Uterus (tissue), 4 donors: ENCODE results near the gene LRP8. TPM values are rescaled to one million over a fixed set of nuclear protein-coding genes. Genes with fewer than 3 reads are reported as not detected.
A peak's percentile ranks its signal among the peaks of the same experiment; 100 is the strongest.

Experiments used
- DNase-seq, 2 donors: peaks; one replicate each; pipeline ENCODE4 v3.0.0-alpha.2; 2019 to 2020
- H3K27ac ChIP-seq, 2 donors: fragments of 200-600 bp; sonication (generic); 1 replicate in 1 of 2; 2 replicates in 1 of 2; pipeline ENCODE4 v1.5.1; 2016 to 2018
- H3K27me3 ChIP-seq, 2 donors: fragments of 200-600 bp; sonication (generic); one replicate each; pipeline ENCODE4 v1.5.1; 2018 to 2019; ENCODE audit warnings: control low read depth in 1 of 2
- H3K36me3 ChIP-seq, 2 donors: fragments of 200-600 bp; sonication (generic); one replicate each; pipeline ENCODE4 v1.5.1; 2019; ENCODE audit warnings: control low read depth in 1 of 2
- H3K4me1 ChIP-seq, 2 donors: fragments of 200-600 bp; sonication (generic); one replicate each; pipeline ENCODE4 v1.5.1; 2018 to 2019; ENCODE audit warnings: control low read depth in 1 of 2
- H3K4me3 ChIP-seq, 2 donors: fragments of 200-600 bp; sonication (generic); 1 replicate in 1 of 2; 2 replicates in 1 of 2; pipeline ENCODE4 v1.5.1; 2018 to 2019; ENCODE audit warnings: mild to moderate bottlenecking in 1 of 2
- H3K9me3 ChIP-seq, 2 donors: fragments of 200-600 bp; sonication (generic); one replicate each; pipeline ENCODE4 v1.5.1; 2019; ENCODE audit warnings: control low read depth in 1 of 2
- POLR2A ChIP-seq, 2 donors: fragments of 450-650 bp; IDR thresholded peaks; one replicate each; pipeline ENCODE4 v1.6.1; 2016; ENCODE audit warnings: antibody characterized with exemption in 2 of 2, mild to moderate bottlenecking in 1 of 2, moderate library complexity in 1 of 2
- intact Hi-C: fragments of 100-400 bp; cut with DNase I; formaldehyde crosslinking; loops from one replicate; pipeline ENCODE4 v1.15.1; 2023; ENCODE audit warnings: low total_unique reads
- total RNA-seq, 4 donors: library from RNA; depleted of rRNA in 3 of 4; stranded (reverse); fragments of >200 nt in 3 of 4; gene quantifications; one replicate each; pipeline versions ENCODE4 v1.1.0 to v1.2.4, GENCODE V29; 2014 to 2023
- TF ChIP-seq, protein P1 (sequence below), 4 experiments: fragments of 200-600 bp in 2 of 4; fragments of 450-650 bp in 2 of 4; sonication (generic) in 2 of 4; IDR thresholded peaks; one replicate each; pipeline ENCODE4 v1.5.1; 2016 to 2019; ENCODE audit warnings: antibody characterized with exemption in 4 of 4, mild to moderate bottlenecking in 2 of 4, moderate library complexity in 1 of 4
- donor health status: DM: yes; HTN: yes; CAD: no.

LRP8 gene
- total RNA-seq, 4 donors from 2014 or later: 1.5 to 15.3 (median 8.5) TPM

DNA sequence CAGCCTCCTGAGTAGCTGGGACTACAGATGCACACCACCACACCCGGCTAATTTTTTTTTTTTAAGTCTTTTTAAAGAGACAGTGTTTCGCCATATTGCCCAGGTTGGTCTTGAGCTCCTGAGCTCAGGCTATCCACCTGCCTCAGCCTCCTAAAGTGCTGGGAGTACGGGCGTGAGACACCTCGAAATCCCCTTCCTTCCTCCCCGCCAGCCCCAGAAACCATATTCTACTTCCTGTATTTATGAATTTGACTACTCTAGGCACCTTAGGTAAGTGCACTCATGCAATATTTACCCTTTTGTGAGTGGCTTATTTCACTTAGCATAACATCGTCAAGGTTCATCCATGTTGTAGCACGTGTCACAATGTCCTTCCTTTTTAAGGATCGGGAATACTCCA lies 6.9 kb upstream of the LRP8 start:
- Histone ChIP-seq H3K27ac (no peak overlapping the region), H3K9me3 (no peaks in the 10 kb centered on the region), H3K4me1 (no peaks in the 10 kb centered on the region), H3K4me3 (no peak overlapping the region), H3K27me3 (no peaks in the 10 kb centered on the region), H3K36me3 (no peaks in the 10 kb centered on the region)
- intact Hi-C loops: no loop called here
- no peak for DNase-seq
- TF ChIP-seq POLR2A (IDR thresholded peaks at IDR 0.05): no peak
- TF ChIP-seq, protein P1, sequence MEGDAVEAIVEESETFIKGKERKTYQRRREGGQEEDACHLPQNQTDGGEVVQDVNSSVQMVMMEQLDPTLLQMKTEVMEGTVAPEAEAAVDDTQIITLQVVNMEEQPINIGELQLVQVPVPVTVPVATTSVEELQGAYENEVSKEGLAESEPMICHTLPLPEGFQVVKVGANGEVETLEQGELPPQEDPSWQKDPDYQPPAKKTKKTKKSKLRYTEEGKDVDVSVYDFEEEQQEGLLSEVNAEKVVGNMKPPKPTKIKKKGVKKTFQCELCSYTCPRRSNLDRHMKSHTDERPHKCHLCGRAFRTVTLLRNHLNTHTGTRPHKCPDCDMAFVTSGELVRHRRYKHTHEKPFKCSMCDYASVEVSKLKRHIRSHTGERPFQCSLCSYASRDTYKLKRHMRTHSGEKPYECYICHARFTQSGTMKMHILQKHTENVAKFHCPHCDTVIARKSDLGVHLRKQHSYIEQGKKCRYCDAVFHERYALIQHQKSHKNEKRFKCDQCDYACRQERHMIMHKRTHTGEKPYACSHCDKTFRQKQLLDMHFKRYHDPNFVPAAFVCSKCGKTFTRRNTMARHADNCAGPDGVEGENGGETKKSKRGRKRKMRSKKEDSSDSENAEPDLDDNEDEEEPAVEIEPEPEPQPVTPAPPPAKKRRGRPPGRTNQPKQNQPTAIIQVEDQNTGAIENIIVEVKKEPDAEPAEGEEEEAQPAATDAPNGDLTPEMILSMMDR (IDR thresholded peaks at IDR 0.05): no peak

DNA sequence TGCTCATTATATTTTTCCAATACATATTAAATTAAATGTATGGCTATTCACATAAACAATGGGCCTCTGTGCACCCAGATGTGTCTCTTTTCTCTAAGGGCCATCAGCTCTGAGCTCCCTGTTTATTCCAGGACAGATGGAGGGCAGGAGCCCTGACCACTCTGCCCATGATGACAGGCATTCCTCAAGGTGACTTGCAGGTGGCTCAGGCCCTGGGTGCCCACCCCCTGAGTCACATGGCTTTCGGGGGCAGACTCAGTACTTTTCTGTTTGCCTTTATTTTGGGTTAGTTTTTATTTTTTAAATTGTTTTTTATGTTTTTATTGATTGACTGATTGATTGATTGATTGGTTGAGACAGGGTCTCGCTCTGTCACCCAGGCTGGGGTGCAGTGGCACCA lies 6.4 kb upstream of the LRP8 start:
- TF ChIP-seq POLR2A (IDR thresholded peaks at IDR 0.05): no peak
- Histone ChIP-seq H3K27me3 (no peaks in the 10 kb centered on the region), H3K9me3 (no peaks in the 10 kb centered on the region), H3K27ac (no peak overlapping the region), H3K36me3 (no peaks in the 10 kb centered on the region), H3K4me3 (no peak overlapping the region), H3K4me1 (no peaks in the 10 kb centered on the region)
- DNase-seq: no peak
- intact Hi-C loops: no loop called here

DNA sequence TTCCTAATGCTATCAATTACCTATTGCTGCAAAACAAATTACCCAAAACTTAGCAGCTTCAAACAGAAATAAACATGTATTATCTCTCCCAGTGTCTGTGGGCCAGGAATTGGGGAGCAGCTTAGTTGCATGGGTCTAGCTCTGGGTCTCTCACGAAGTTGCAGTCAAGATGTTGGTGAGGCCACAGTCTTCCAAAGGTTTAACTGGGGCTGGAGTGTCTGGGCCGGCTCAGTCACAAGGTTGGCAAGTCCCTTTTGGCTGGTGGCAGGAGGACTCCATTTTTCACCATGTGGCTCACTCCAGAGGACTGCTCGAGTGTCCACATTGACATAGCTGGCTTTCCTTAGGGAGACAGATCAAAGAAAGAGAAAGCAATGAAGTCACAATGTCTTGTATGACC lies 5.0 kb upstream of the LRP8 start:
- H3K27me3 ChIP-seq: no peaks in the 10 kb centered on the region
- H3K9me3 ChIP-seq: no peaks in the 10 kb centered on the region
- TF ChIP-seq, protein P1 (IDR thresholded peaks at IDR 0.05): no peak
- no peak for TF ChIP-seq POLR2A (IDR thresholded peaks at IDR 0.05)
- H3K27ac ChIP-seq: no peak overlapping the region
- DNase-seq: no peak
- no peaks in the 10 kb centered on the region for H3K36me3 ChIP-seq
- intact Hi-C loops: no loop called here
- no peaks in the 10 kb centered on the region for H3K4me1 ChIP-seq
- H3K4me3 ChIP-seq: no peak overlapping the region

DNA sequence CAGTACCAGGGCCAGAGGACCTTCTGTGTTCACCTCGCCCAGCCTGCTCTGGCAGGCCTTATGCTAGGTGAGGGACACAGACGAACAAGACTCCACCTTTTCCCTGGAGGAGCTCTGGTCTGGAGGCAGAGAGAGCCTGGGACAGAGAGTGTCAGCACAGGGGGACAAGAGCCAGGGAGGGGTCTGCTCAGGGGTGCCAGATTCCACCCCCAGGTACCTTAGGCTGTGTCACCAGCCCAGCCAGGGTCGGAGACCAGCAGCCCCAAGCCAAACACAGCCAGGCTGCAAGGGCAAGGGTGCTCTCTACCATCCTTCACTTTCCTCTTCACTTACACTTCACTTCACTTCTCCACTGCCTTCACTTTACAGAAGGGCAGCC lies 4.3 kb upstream of the LRP8 start:
- peaks cover 0 to under 1% of the 10 kb centered on the region in 2 donors for H3K4me1 ChIP-seq
- TF ChIP-seq POLR2A (IDR thresholded peaks at IDR 0.05): no peak
- TF ChIP-seq, protein P1 (IDR thresholded peaks at IDR 0.05): no peak
- H3K27me3 ChIP-seq: no peaks in the 10 kb centered on the region
- H3K27ac ChIP-seq: no peak overlapping the region
- no peaks in the 10 kb centered on the region for H3K9me3 ChIP-seq
- DNase-seq: peak in 1 of 2 donors; percentile 6
- intact Hi-C loops: no loop called here
- H3K36me3 ChIP-seq: no peaks in the 10 kb centered on the region
- H3K4me3 ChIP-seq: no peak overlapping the region

- TF ChIP-seq, protein P1 (IDR thresholded peaks at IDR 0.05): no peak
- no peak for TF ChIP-seq POLR2A (IDR thresholded peaks at IDR 0.05)
- no peaks in the 10 kb centered on the region for H3K27me3 ChIP-seq
- peaks cover 0 to 6% of the 10 kb centered on the region in 2 donors for H3K4me1 ChIP-seq
- H3K27ac ChIP-seq: no peak overlapping the region
- H3K36me3 ChIP-seq: no peaks in the 10 kb centered on the region
- no peak overlapping the region for H3K4me3 ChIP-seq
- no peaks in the 10 kb centered on the region for H3K9me3 ChIP-seq
- intact Hi-C loops: no loop called here
- peak in 1 of 2 donors; percentile 7 for DNase-seq
These were observed 3.7 kb upstream of the LRP8 start for GRCh38 chr1:53331446-53332185.
